H9 (cell line): ENCODE data around the gene MAD1L1. TPM values are rescaled to one million over a fixed set of nuclear protein-coding genes. Genes with fewer than 3 reads are reported as not detected.

Experiments
- DNase-seq: peaks from one replicate; pipeline ENCODE4 v3.0.0-alpha.2; 2017
- H2AFZ ChIP-seq: one replicate; pipeline ENCODE4 v1.6.1; 2013; ENCODE audit warnings: mild to moderate bottlenecking, low read length, control low read depth, moderate library complexity
- H2AK5ac ChIP-seq: 2 replicates; pipeline ENCODE4 v1.6.1; 2013; ENCODE audit warnings: low read length, control low read depth, mixed read lengths; ENCODE audit not compliant: insufficient read length
- H2BK120ac ChIP-seq: one replicate; pipeline ENCODE4 v1.6.1; 2013; ENCODE audit warnings: low read depth, mild to moderate bottlenecking, low read length, control low read depth, inconsistent platforms; ENCODE audit not compliant: poor library complexity, severe bottlenecking
- H2BK12ac ChIP-seq: 2 replicates; pipeline ENCODE4 v1.6.1; 2013; ENCODE audit warnings: low read length, control low read depth, mixed read lengths, low read depth; ENCODE audit not compliant: insufficient read length
- H2BK15ac ChIP-seq: 2 replicates; pipeline ENCODE4 v1.6.1; 2013; ENCODE audit warnings: low read depth, low read length, control low read depth
- H2BK20ac ChIP-seq: one replicate; pipeline ENCODE4 v1.6.1; 2013; ENCODE audit warnings: low read depth, mild to moderate bottlenecking, low read length, control low read depth, inconsistent platforms; ENCODE audit not compliant: poor library complexity, severe bottlenecking
- H2BK5ac ChIP-seq: 2 replicates; pipeline ENCODE4 v1.6.1; 2013; ENCODE audit warnings: low read length, control low read depth, mixed read lengths; ENCODE audit not compliant: insufficient read length
- H3K14ac ChIP-seq: 2 replicates; pipeline ENCODE4 v1.6.1; 2013; ENCODE audit warnings: low read length, control low read depth; ENCODE audit not compliant: insufficient read depth
- H3K18ac ChIP-seq: 2 replicates; pipeline ENCODE4 v1.6.1; 2013; ENCODE audit warnings: low read depth, mild to moderate bottlenecking, mixed read lengths, low read length, control low read depth; ENCODE audit not compliant: insufficient read length
- H3K23ac ChIP-seq: 2 replicates; pipeline ENCODE4 v1.6.1; 2013; ENCODE audit warnings: low read length, control low read depth, mixed read lengths, low read depth; ENCODE audit not compliant: insufficient read length
- H3K23me2 ChIP-seq: 2 replicates; pipeline ENCODE4 v1.6.1; 2013; ENCODE audit warnings: low read depth, mild to moderate bottlenecking, mixed read lengths, low read length, control low read depth; ENCODE audit not compliant: insufficient read length, poor library complexity, severe bottlenecking
- H3K27ac ChIP-seq: 2 replicates; pipeline ENCODE4 v1.5.1; 2013; ENCODE audit warnings: low read length, control low read depth, mixed read lengths, low read depth; ENCODE audit not compliant: insufficient read length
- H3K27me3 ChIP-seq: 2 replicates; pipeline ENCODE4 v1.6.1; 2013; ENCODE audit warnings: low read length, control low read depth, inconsistent platforms; ENCODE audit not compliant: insufficient read depth
- H3K4ac ChIP-seq: 2 replicates; pipeline ENCODE4 v1.6.1; 2013; ENCODE audit warnings: low read depth, mild to moderate bottlenecking, control low read depth, inconsistent platforms, low read length, moderate library complexity
- H3K4me1 ChIP-seq: 2 replicates; pipeline ENCODE4 v1.6.1; 2013; ENCODE audit warnings: low read length, control low read depth, inconsistent platforms; ENCODE audit not compliant: insufficient read depth
- H3K4me2 ChIP-seq: 2 replicates; pipeline ENCODE4 v1.6.1; 2013; ENCODE audit warnings: low read length, control low read depth, mixed read lengths; ENCODE audit not compliant: insufficient read length, insufficient read depth
- H3K56ac ChIP-seq: 2 replicates; pipeline ENCODE4 v1.6.1; 2013; ENCODE audit warnings: low read depth, mild to moderate bottlenecking, mixed read lengths, low read length, control low read depth; ENCODE audit not compliant: insufficient read length
- H3K79me1 ChIP-seq: 2 replicates; pipeline ENCODE4 v1.6.1; 2013; ENCODE audit warnings: low read depth, mild to moderate bottlenecking, moderate library complexity, low read length, control low read depth, inconsistent platforms; ENCODE audit not compliant: insufficient read depth, poor library complexity, severe bottlenecking
- H3K79me2 ChIP-seq: 2 replicates; pipeline ENCODE4 v1.6.1; 2013; ENCODE audit warnings: low read length, control low read depth, inconsistent platforms; ENCODE audit not compliant: insufficient read depth
- H3K9ac ChIP-seq: 2 replicates; pipeline ENCODE4 v1.6.1; 2013; ENCODE audit warnings: low read length, control low read depth, mixed read lengths; ENCODE audit not compliant: insufficient read length; ENCODE audit errors: extremely low read depth
- H3K9me3 ChIP-seq: one replicate; pipeline ENCODE4 v1.6.1; 2013; ENCODE audit warnings: low read depth, low read length, inconsistent platforms; ENCODE audit not compliant: control insufficient read depth
- H3T11ph ChIP-seq: one replicate; pipeline ENCODE4 v1.6.1; 2013; ENCODE audit warnings: mild to moderate bottlenecking, low read length, control low read depth, inconsistent platforms
- H4K20me1 ChIP-seq: one replicate; pipeline ENCODE4 v1.6.1; 2013; ENCODE audit not compliant: control insufficient read depth, insufficient read length, insufficient read depth
- H4K5ac ChIP-seq: 2 replicates; pipeline ENCODE4 v1.6.1; 2013; ENCODE audit warnings: low read depth, mild to moderate bottlenecking, mixed read lengths, low read length, control low read depth; ENCODE audit not compliant: insufficient read length
- H4K8ac ChIP-seq: replicated peaks from 2 replicates; pipeline ENCODE4 v1.6.1; 2013; ENCODE audit warnings: low read length, control low read depth, mixed read lengths, low read depth; ENCODE audit not compliant: insufficient read length
- H4K91ac ChIP-seq: 2 replicates; pipeline ENCODE4 v1.6.1; 2013; ENCODE audit warnings: low read depth, mild to moderate bottlenecking, moderate library complexity, mixed read lengths, low read length, control low read depth; ENCODE audit not compliant: insufficient read length
- H3K27ac Mint-ChIP-seq, 3 experiments: 2 replicates in 2 of 3; 3 replicates in 1 of 3; pipeline ENCODE4 v1.8.0; 2020 to 2021; ENCODE audit warnings: mixed read lengths in 3 of 3, mild to moderate bottlenecking in 1 of 3, moderate library complexity in 1 of 3
- H3K27me3 Mint-ChIP-seq: 2 replicates; pipeline ENCODE4 v1.8.0; 2021; ENCODE audit warnings: low read depth, mild to moderate bottlenecking, moderate library complexity, mixed read lengths
- H3K36me3 Mint-ChIP-seq, 3 experiments: 2 replicates in 2 of 3; 3 replicates in 1 of 3; pipeline ENCODE4 v1.8.0; 2020 to 2021; ENCODE audit warnings: low read depth in 3 of 3, mixed read lengths in 3 of 3; ENCODE audit not compliant: insufficient read depth in 1 of 3
- H3K4me1 Mint-ChIP-seq, 2 experiments: 2 replicates each; pipeline ENCODE4 v1.8.0; 2020; ENCODE audit warnings: mixed read lengths in 2 of 2
- H3K4me3 Mint-ChIP-seq, 2 experiments: 2 replicates in 1 of 2; 3 replicates in 1 of 2; pipeline ENCODE4 v1.8.0; 2020 to 2021; ENCODE audit warnings: mild to moderate bottlenecking in 2 of 2, mixed read lengths in 2 of 2, moderate library complexity in 1 of 2
- H3K9me3 Mint-ChIP-seq, 2 experiments: 2 replicates in 1 of 2; 3 replicates in 1 of 2; pipeline ENCODE4 v1.8.0; 2020; ENCODE audit warnings: mild to moderate bottlenecking in 2 of 2, mixed read lengths in 2 of 2, moderate library complexity in 1 of 2
- WGBS: extraction: QIAGEN DNeasy Blood & Tissue Kit; methylation state at CpG from one replicate; pipeline ENCODE4 v1.1.7; 2013; ENCODE audit warnings: missing lambda C conversion rate, low lambda C conversion rate, mixed read lengths; ENCODE audit not compliant: insufficient read length; ENCODE audit errors: extremely low coverage; 5-methylcytosine and 5-hydroxymethylcytosine counted together
- total RNA-seq: library from RNA; stranded (reverse); gene quantifications from 2 replicates; pipeline ENCODE4 v1.2.1, GENCODE V29; 2021
- TF ChIP-seq, protein P1 (sequence below): fragments of 200-600 bp; sonication (generic); conservative IDR thresholded peaks from 3 replicates; pipeline ENCODE4 v1.8.0; 2021; ENCODE audit warnings: antibody characterized with exemption, mild to moderate bottlenecking

The MAD1L1 gene
- total RNA-seq, 1 experiment from 2014 or later: 39.0 TPM

- Histone ChIP-seq H2BK120ac (no peak overlapping the region), H3K23me2 (no peaks in the 10 kb centered on the region), H3K27ac (no peak overlapping the region), H3K9me3 (no peaks in the 10 kb centered on the region), H3K4me1 (no peaks in the 10 kb centered on the region; the same call in 1 of the 2 replicates), H3K27me3 (no peaks in the 10 kb centered on the region; the same call in 1 of the 2 replicates), H3K4ac (no peak overlapping the region), H2BK12ac (no peak overlapping the region), H3K4me2 (no peak overlapping the region), H2AK5ac (no peak overlapping the region), H3K23ac (no peak overlapping the region), H2BK5ac (no peak overlapping the region), H3T11ph (no peak overlapping the region), H3K14ac (no peak overlapping the region), H2AFZ (no peak overlapping the region), H2BK15ac (no peak overlapping the region), H4K20me1 (no peaks in the 10 kb centered on the region), H3K9ac (no peak overlapping the region), H3K56ac (no peak overlapping the region), H4K5ac (no peak overlapping the region), H2BK20ac (no peak overlapping the region), H4K91ac (no peak overlapping the region), H3K79me1 (no peaks in the 10 kb centered on the region), H4K8ac (no peak overlapping the region), H3K79me2 (no peaks in the 10 kb centered on the region; the same call in 1 of the 2 replicates), H3K18ac (no peak overlapping the region)
- no peak overlapping the region for H3K4me3 Mint-ChIP-seq
- no CpG with 5 or more reads among the region's 23 CpGs for WGBS
- no peaks in the 10 kb centered on the region; the same call in 1 of the 2 replicates for H3K27me3 Mint-ChIP-seq
- TF ChIP-seq, protein P1, sequence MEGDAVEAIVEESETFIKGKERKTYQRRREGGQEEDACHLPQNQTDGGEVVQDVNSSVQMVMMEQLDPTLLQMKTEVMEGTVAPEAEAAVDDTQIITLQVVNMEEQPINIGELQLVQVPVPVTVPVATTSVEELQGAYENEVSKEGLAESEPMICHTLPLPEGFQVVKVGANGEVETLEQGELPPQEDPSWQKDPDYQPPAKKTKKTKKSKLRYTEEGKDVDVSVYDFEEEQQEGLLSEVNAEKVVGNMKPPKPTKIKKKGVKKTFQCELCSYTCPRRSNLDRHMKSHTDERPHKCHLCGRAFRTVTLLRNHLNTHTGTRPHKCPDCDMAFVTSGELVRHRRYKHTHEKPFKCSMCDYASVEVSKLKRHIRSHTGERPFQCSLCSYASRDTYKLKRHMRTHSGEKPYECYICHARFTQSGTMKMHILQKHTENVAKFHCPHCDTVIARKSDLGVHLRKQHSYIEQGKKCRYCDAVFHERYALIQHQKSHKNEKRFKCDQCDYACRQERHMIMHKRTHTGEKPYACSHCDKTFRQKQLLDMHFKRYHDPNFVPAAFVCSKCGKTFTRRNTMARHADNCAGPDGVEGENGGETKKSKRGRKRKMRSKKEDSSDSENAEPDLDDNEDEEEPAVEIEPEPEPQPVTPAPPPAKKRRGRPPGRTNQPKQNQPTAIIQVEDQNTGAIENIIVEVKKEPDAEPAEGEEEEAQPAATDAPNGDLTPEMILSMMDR: no peak
- H3K9me3 Mint-ChIP-seq: peaks cover 6 to 15% of the 10 kb centered on the region in 2 experiments
- H3K27ac Mint-ChIP-seq: peak overlapping the region; percentile 12 to 56 (median 55); a peak in 3 of 7 replicates
- H3K36me3 Mint-ChIP-seq: peaks cover 16 to 18% (median 17%) of the 10 kb centered on the region in 3 experiments; a peak in 6 of 7 replicates
- peaks cover 10 to 25% of the 10 kb centered on the region in 2 experiments for H3K4me1 Mint-ChIP-seq
- DNase-seq: no peak
These were observed 193.6 kb downstream of the MAD1L1 start for GRCh38 chr7:2038931-2039728.
